Neural cell (in vitro differentiated cells): ENCODE results near the gene ITGB7. TPM values are rescaled to one million over a fixed set of nuclear protein-coding genes. Genes with fewer than 3 reads are reported as not detected.

ENCODE experiments used
- H2AFZ ChIP-seq: fragments of 200-600, 300-800 bp; sonication (generic), shearing (Covaris generic); 2 replicates; pipeline ENCODE4 v1.6.0; 2014; ENCODE audit warnings: low read depth, mild to moderate bottlenecking, antibody characterized with exemption, low read length, moderate library complexity
- H3F3A ChIP-seq: fragments of 200-600 bp; shearing (Covaris generic); 2 replicates; pipeline ENCODE4 v1.6.1; 2016; ENCODE audit warnings: mild to moderate bottlenecking, moderate library complexity, mixed read lengths, antibody characterized with exemption, low read length; ENCODE audit not compliant: insufficient read depth, poor library complexity, severe bottlenecking
- H3K27ac ChIP-seq: fragments of 200-600, 300-800 bp; sonication (generic), shearing (Covaris generic); 2 replicates; pipeline ENCODE4 v1.5.1; 2014; ENCODE audit warnings: mild to moderate bottlenecking, low read length, moderate library complexity
- H3K27me3 ChIP-seq: fragments of 300-800, 200-600 bp; sonication (generic), shearing (Covaris generic); 2 replicates; pipeline ENCODE4 v1.6.0; 2014; ENCODE audit warnings: mild to moderate bottlenecking, low read depth, low read length, moderate library complexity; ENCODE audit not compliant: insufficient read depth
- H3K36me3 ChIP-seq: fragments of 300-800, 200-600 bp; sonication (generic), shearing (Covaris generic); 2 replicates; pipeline ENCODE4 v1.5.1; 2014; ENCODE audit warnings: mild to moderate bottlenecking, antibody characterized with exemption, low read length, moderate library complexity; ENCODE audit not compliant: insufficient read depth
- H3K4me2 ChIP-seq: fragments of 300-800, 200-600 bp; sonication (generic), shearing (Covaris generic); 2 replicates; pipeline ENCODE4 v1.6.0; 2014; ENCODE audit warnings: mild to moderate bottlenecking, low read length
- H3K4me3 ChIP-seq: fragments of 300-800, 200-600 bp; sonication (generic), shearing (Covaris generic); 2 replicates; pipeline ENCODE4 v1.5.1; 2014; ENCODE audit warnings: mild to moderate bottlenecking, low read length, moderate library complexity
- H3K79me2 ChIP-seq: fragments of 200-600 bp; shearing (Covaris generic); replicated peaks from 2 replicates; pipeline ENCODE4 v1.6.0; 2014; ENCODE audit warnings: mild to moderate bottlenecking, low read length, moderate library complexity; ENCODE audit not compliant: insufficient read depth
- H3K9ac ChIP-seq: fragments of 300-800, 200-600 bp; sonication (generic), shearing (Covaris generic); 2 replicates; pipeline ENCODE4 v1.6.1; 2016; ENCODE audit warnings: mild to moderate bottlenecking, low read length, mixed read lengths
- H3K9me2 ChIP-seq: fragments of 200-600 bp; shearing (Covaris generic); 2 replicates; pipeline ENCODE4 v1.6.1; 2016; ENCODE audit warnings: mild to moderate bottlenecking, low read length, mixed read lengths; ENCODE audit not compliant: insufficient read depth
- H3K9me3 ChIP-seq: fragments of 200-600, 300-800 bp; sonication (generic), shearing (Covaris generic); 2 replicates; pipeline ENCODE4 v1.6.1; 2016; ENCODE audit warnings: mild to moderate bottlenecking, mixed run types, low read length, moderate library complexity, mixed read lengths
- H4K20me1 ChIP-seq: fragments of 200-600 bp; shearing (Covaris generic); 2 replicates; pipeline ENCODE4 v1.6.1; 2016; ENCODE audit warnings: mild to moderate bottlenecking, mixed run types; ENCODE audit not compliant: insufficient read depth
- EP300 ChIP-seq: fragments of 450-650 bp; conservative IDR thresholded peaks from 2 replicates; pipeline ENCODE4 v1.6.1; 2014; ENCODE audit warnings: antibody characterized with exemption, mild to moderate bottlenecking, moderate library complexity; ENCODE audit not compliant: poor library complexity, severe bottlenecking
- EZH2 ChIP-seq: fragments of 200-600, 300-800 bp; shearing (Covaris generic), sonication (generic); IDR thresholded peaks from 2 replicates; pipeline ENCODE4 v1.6.1; 2014; ENCODE audit warnings: antibody characterized with exemption, low read length, borderline replicate concordance, mild to moderate bottlenecking; ENCODE audit not compliant: insufficient read depth, poor library complexity, severe bottlenecking
- MXI1 ChIP-seq: fragments of 450-650 bp; conservative IDR thresholded peaks from 2 replicates; pipeline ENCODE4 v1.6.1; 2014; ENCODE audit warnings: antibody characterized with exemption, mild to moderate bottlenecking; ENCODE audit not compliant: poor library complexity, severe bottlenecking
- POLR2AphosphoS5 ChIP-seq: IDR thresholded peaks from 2 replicates; pipeline ENCODE4 v1.6.1; 2012
- RAD21 ChIP-seq: fragments of 450-650 bp; conservative IDR thresholded peaks from 2 replicates; pipeline ENCODE4 v1.6.1; 2014; ENCODE audit warnings: antibody characterized with exemption, mild to moderate bottlenecking, moderate library complexity
- SMC3 ChIP-seq: fragments of 450-650 bp; conservative IDR thresholded peaks from 2 replicates; pipeline ENCODE4 v1.6.1; 2014; ENCODE audit warnings: antibody characterized with exemption, mild to moderate bottlenecking, moderate library complexity; ENCODE audit not compliant: poor library complexity
- TAF1 ChIP-seq: IDR thresholded peaks from 2 replicates; pipeline ENCODE4 v1.6.1; 2012; ENCODE audit warnings: low read depth
- polyA plus RNA-seq: library from polyadenylated mRNA; depleted of rRNA; stranded (reverse); fragments of >200 nt; gene quantifications from 2 replicates; pipeline ENCODE4 v1.2.3, GENCODE V29; 2014
- TF ChIP-seq, protein P1 (sequence below): IDR thresholded peaks from 2 replicates; pipeline ENCODE4 v1.6.1; 2012; ENCODE audit warnings: borderline replicate concordance
- TF ChIP-seq, protein P2 (sequence below): fragments of 450-650 bp; IDR thresholded peaks from 2 replicates; pipeline ENCODE4 v1.5.1; 2014; ENCODE audit warnings: antibody characterized with exemption, mild to moderate bottlenecking, moderate library complexity; ENCODE audit not compliant: poor library complexity, severe bottlenecking

ITGB7 gene
- polyA plus RNA-seq, 1 donor from 2014 or later, result not detected

GRCh38 chr12:53234271-53234914 lies 27.3 kb upstream of the ITGB7 start:
- no peak overlapping the region for H3K9ac ChIP-seq

DNA sequence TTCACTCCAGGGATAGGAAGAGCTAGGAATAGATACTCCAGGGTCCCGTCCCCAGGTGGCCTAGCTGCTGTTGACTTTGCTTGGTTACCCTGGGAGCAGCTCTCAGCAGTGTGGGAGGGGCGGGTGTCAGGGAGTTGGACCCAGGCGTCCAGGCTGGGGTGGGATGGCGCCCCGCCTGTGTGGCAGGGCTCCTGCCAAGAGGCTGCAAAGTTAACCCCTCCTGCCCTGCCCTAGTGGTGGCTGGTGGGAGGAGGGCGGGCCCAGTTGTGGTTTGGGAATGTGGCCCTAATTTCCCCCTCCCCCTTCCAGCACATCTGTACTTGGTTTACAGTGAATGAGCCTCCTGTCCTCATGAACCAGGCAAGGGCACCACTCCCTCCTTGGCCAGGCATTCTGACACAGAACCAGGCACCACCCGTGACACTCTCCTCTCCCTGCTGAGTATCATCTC lies 26.6 kb upstream of the ITGB7 start:
- H3K9me2 ChIP-seq, result no peaks in the 10 kb centered on the region
- no peaks in the 10 kb centered on the region for H3K79me2 ChIP-seq
- no peaks in the 10 kb centered on the region for H4K20me1 ChIP-seq
- H3K4me2 ChIP-seq, result no peak overlapping the region
- no peaks in the 10 kb centered on the region for H3F3A ChIP-seq
- H3K36me3 ChIP-seq, result no peaks in the 10 kb centered on the region
- no peak overlapping the region for H3K27ac ChIP-seq
- H3K9me3 ChIP-seq, result no peaks in the 10 kb centered on the region
- H3K9ac ChIP-seq, result no peak overlapping the region
- H2AFZ ChIP-seq, result no peak overlapping the region
- H3K27me3 ChIP-seq, result peaks cover 21% of the 10 kb centered on the region
- TF ChIP-seq, protein P1, sequence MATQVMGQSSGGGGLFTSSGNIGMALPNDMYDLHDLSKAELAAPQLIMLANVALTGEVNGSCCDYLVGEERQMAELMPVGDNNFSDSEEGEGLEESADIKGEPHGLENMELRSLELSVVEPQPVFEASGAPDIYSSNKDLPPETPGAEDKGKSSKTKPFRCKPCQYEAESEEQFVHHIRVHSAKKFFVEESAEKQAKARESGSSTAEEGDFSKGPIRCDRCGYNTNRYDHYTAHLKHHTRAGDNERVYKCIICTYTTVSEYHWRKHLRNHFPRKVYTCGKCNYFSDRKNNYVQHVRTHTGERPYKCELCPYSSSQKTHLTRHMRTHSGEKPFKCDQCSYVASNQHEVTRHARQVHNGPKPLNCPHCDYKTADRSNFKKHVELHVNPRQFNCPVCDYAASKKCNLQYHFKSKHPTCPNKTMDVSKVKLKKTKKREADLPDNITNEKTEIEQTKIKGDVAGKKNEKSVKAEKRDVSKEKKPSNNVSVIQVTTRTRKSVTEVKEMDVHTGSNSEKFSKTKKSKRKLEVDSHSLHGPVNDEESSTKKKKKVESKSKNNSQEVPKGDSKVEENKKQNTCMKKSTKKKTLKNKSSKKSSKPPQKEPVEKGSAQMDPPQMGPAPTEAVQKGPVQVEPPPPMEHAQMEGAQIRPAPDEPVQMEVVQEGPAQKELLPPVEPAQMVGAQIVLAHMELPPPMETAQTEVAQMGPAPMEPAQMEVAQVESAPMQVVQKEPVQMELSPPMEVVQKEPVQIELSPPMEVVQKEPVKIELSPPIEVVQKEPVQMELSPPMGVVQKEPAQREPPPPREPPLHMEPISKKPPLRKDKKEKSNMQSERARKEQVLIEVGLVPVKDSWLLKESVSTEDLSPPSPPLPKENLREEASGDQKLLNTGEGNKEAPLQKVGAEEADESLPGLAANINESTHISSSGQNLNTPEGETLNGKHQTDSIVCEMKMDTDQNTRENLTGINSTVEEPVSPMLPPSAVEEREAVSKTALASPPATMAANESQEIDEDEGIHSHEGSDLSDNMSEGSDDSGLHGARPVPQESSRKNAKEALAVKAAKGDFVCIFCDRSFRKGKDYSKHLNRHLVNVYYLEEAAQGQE, result no peak
- no peak for TF ChIP-seq TAF1
- no peak for TF ChIP-seq POLR2AphosphoS5
- TF ChIP-seq MXI1, result no peak
- no peak for TF ChIP-seq SMC3
- TF ChIP-seq, protein P2, sequence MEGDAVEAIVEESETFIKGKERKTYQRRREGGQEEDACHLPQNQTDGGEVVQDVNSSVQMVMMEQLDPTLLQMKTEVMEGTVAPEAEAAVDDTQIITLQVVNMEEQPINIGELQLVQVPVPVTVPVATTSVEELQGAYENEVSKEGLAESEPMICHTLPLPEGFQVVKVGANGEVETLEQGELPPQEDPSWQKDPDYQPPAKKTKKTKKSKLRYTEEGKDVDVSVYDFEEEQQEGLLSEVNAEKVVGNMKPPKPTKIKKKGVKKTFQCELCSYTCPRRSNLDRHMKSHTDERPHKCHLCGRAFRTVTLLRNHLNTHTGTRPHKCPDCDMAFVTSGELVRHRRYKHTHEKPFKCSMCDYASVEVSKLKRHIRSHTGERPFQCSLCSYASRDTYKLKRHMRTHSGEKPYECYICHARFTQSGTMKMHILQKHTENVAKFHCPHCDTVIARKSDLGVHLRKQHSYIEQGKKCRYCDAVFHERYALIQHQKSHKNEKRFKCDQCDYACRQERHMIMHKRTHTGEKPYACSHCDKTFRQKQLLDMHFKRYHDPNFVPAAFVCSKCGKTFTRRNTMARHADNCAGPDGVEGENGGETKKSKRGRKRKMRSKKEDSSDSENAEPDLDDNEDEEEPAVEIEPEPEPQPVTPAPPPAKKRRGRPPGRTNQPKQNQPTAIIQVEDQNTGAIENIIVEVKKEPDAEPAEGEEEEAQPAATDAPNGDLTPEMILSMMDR, result no peak
- H3K4me3 ChIP-seq, result no peak overlapping the region

More at GRCh38 chr12:53234271-53234914, 27.3 kb upstream of the ITGB7 start:
- Histone ChIP-seq H2AFZ (no peak overlapping the region), H3K36me3 (no peaks in the 10 kb centered on the region), H3K27me3 (peaks cover 21% of the 10 kb centered on the region), H3F3A (no peaks in the 10 kb centered on the region), H3K9me2 (no peaks in the 10 kb centered on the region), H3K79me2 (no peaks in the 10 kb centered on the region), H3K9me3 (no peaks in the 10 kb centered on the region), H3K4me3 (no peak overlapping the region), H3K4me2 (no peak overlapping the region), H3K27ac (no peak overlapping the region), H4K20me1 (no peaks in the 10 kb centered on the region)
- TF ChIP-seq SMC3, result no peak
- TF ChIP-seq, protein P2, result no peak
- TF ChIP-seq RAD21, result no peak
- TF ChIP-seq EZH2, result no peak
- TF ChIP-seq, protein P1, result no peak
- no peak for TF ChIP-seq MXI1
- no peak for TF ChIP-seq TAF1
- no peak for TF ChIP-seq EP300
- no peak for TF ChIP-seq POLR2AphosphoS5
